NCI-H2107 (cell line): ENCODE measurements around the gene MNT.
"Not testable (repeated sequence)": the region's sequence is repeated elsewhere in the genome, so short reads cannot be mapped to it uniquely, and the experiment has no call there.

ENCODE experiments used
- DNase-seq: peaks from one replicate; lab custom pipeline; 2025; lab: John Stamatoyannopoulos, UW

MNT gene, protein sequence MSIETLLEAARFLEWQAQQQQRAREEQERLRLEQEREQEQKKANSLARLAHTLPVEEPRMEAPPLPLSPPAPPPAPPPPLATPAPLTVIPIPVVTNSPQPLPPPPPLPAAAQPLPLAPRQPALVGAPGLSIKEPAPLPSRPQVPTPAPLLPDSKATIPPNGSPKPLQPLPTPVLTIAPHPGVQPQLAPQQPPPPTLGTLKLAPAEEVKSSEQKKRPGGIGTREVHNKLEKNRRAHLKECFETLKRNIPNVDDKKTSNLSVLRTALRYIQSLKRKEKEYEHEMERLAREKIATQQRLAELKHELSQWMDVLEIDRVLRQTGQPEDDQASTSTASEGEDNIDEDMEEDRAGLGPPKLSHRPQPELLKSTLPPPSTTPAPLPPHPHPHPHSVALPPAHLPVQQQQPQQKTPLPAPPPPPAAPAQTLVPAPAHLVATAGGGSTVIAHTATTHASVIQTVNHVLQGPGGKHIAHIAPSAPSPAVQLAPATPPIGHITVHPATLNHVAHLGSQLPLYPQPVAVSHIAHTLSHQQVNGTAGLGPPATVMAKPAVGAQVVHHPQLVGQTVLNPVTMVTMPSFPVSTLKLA

DNA sequence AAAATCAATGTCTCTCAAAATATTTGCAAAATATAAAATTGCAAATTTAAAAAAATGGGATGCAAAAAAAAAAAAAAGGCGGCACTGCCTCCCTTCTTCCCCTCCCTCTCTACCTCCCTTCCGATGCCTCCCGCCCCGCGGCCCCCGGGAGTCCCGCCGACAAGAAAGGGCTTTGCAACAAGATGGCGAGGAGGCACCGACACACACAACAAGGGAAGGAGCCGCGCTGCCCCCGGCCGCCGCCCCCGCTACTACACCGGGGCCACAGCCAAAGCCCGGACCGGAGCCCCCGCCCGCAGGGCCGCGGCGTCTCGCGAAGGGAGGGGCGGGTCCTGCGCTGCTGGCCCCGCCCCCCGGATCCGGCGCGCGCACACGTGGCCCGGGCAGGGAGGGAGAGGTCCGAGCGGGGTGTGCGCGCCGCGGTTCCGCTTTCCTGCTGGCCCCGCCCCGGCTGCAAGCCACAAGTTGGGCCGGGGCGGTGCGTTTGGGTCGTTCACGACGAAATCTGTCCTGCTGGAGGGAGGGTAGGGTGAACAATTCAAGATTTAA is at the start of gene MNT:
TSS of gene MNT (minus strand) at position 184 of the 549 bp plus-strand sequence. CDS start 348 bp downstream, outside the sequence.
- DNase-seq: peak; percentile 65

DNA sequence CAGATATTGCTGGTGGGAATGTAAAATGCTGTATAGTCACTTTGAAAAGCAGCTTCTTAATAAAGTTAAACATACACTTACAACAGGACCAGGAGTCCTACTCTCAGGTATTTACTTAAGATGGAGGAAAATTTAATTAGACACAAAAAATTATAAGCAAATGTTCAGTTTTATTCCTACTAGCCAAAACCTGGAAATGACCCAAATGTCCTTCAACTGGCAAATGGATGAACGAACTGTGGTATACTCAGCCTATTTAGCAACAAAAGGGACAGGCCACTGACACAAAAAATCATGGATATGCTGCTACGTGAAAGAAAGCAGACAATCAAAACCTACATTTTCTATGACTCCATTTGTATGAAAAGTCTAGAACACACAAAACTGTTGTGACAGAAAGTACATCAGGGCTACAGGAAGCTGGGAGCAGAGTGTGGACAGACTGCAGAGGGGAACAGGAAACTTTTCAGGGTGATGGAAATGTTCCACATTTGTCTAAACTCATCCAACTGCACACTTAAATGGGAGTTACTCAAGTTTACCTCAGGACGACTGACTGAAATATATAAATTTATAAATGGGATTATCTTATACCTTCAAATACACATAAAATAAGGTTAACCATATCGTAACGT is 49.3 kb upstream of the MNT start:
- no peak for DNase-seq

DNA sequence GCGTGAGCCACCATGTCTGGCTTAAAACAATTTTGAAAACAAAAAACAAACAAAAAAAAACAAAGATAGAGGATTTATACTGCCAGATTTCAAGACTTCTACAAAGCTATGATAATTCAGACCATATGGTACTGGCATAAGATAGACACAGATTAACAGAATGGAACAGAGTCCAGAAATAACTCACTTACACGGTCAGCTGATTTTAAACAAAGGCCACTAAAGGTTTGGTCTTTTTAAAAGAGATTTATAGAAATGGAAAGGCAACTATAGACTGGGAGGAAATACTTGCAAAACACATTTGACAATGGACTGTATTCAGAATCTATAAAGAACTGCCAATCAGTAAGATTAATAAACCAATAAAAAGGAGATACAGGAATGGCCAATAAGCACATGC is 48.6 kb upstream of the MNT start:
- no peak for DNase-seq

DNA sequence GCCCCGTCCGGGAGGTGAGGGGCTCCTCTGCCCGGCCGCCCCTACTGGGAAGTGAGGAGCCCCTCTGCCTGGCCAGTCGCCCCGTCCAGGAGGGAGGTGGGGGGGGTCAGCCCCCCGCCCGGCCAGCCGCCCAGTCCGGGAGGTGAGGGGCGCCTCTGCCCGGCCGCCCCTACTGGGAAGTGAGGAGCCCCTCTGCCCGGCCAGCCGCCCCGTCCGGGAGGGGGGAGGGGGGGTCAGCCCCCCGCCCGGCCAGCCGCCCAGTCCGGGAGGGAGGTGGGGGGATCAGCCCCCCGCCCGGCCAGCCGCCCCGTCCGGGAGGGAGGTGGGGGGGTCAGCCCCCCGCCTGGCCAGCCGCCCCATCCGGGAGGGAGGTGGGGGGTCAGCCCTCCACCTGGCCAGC is 46.6 kb upstream of the MNT start:
- DNase-seq: not testable (repeated sequence)

DNA sequence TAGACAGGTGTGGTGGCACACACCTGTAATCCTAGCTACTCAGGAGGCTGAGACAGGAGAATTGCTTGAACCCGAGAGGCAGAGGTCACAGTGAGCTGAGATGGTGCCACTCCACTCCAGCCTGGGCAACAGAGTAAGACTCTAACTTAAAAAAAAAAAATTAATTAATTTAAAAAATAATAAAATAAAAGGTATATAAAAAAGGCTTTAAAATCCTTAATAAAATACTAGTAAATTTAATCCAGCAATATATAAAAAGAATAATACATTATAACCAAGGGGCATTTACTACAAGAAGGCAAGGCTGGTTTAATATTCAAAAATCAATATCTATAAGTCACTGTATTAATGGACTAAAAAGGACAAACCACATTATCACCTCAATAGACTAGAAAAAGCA is 44.8 kb upstream of the MNT start:
- DNase-seq: no peak

DNA sequence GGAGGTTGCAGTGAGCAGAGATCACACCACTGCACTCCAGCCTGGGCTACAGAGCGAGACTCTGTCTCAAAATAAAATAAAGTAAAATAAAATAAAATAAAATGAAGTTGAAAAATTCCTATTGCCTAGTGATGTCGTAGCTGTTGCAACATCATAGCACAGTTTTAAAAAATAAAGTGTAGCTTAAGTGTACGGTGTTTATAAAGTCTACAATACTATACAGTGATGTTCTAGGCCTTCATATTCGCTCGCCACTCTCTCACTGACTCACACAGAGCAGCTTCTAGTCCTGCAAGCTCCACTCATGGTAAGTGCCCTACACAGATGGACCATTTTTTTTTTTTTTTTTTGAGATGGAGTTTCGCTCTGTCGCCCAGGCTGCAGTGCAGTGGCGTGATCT is 43.5 kb upstream of the MNT start:
- DNase-seq: no peak

DNA sequence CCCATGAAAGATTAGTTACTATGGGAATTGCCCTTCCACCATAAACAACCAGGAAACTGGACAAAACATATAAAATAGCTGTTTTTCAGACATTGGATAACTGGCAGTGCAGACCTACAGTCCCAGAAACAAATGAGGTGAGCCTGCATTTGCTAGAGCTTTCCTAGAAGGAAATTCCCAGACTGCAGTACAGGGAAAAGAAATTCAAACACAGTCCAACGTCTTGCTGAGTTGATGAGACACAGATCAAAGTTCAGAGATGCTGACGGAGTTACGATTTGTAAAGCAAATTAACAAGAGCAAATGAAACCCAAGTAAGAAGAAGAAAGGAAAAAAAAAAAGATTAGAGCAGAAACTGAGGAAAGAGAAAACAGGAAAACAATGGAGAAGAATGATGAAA is 41.3 kb upstream of the MNT start:
- no peak for DNase-seq

DNA sequence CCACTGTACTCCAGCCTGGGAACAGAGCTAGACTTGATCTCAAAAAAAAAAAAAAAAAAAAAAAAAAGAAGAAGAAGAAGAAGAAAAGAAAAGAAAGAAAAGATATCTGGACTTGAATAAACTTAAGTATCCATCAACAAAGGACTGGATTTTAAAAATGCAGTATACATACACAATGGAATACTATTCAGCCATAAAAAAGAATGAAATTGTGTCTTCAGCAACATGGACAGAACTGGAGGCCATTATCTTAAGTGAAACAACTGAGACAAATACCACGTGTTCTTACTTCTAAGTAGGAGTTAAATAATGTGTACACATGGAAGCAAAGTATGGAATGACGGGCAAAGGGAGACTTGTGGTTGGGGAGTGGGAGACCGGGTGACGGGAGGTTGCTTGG is 40.1 kb upstream of the MNT start:
- no peak for DNase-seq

DNA sequence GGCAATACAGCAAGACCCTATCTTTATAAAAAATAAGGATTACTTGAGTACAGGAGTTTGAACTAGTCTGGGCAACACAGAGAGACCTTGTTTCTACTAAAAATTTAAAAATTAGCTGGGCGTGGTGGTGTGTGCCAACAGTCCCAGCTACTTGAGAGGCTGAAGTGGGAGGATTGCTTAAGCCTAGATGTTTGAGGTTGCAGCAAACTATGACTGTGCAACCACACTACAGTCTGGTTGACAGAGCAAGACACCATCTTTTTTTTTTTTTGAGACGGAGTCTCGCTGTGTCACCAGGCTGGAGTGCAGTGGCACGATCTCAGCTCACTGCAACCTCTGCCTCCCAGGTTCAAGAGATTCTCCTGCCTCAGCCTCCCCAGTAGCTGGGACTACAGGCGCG is 39.1 kb upstream of the MNT start:
- not testable (repeated sequence) for DNase-seq

DNA sequence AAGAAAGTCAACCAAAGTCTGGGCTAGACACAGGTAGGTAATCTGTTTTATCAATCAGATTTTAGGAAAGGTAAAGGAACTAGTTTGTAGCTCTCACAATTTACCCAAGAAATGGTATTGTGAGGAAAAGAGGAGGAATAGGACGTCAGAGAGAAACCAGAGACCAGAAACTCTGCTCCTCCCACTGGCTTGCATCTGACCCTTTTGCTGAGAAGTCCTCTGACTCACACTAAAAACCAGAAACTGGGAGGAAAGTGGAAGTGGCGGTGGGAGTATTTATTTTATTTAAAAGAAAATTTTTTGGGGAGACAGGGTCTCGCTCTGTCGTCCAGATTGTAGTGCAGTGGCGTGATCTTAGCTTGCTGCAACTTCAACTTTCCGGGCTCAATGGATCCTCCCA is 38.0 kb upstream of the MNT start:
- no peak for DNase-seq

DNA sequence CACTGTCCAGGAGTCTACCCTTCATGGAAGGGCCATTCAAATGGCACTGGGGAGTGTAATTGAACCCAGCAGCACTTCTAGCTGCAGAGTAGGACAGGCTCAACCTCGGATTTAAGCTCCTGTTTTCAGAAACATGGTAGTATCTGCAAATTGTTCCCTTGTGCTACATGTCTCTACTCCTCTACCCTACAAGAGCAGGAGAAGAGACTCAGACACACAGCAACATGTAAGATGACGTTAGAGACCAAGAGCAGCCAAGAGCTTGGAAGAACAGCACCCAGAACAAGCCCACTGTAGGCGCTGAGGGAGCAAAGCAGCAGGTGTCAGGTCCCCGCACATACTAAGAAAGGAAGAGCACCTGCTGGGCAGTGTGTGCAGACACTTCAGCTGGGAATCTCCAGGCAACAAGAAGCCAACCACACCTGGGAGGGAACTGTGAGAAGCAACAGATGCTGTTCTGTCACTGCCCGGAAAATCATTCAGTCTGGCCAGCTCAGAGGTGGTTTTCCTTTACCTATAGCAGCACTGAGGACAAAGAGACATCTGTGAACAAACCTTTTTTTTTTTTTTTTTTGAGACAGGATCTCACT is 35.6 kb upstream of the MNT start:
- peak; percentile 65 for DNase-seq

DNA sequence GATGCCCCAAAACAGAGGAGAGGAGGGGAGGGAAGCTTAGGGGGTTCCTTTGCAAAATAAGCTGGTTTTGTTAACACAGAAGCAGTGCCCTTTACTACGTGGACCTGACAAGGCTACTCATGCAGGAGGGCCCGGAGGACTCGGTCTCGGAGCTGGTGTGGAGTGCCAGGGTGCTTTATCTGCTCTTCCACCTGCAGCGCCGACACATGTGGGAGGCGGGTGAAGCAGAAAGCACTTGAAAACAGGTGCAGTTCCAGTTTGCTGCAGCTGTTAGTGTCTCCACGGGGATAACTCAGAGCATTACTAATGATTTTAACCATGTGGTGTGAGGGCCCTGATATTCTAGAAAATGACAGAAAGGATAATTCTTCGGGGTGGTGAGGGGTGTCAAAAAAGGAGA is 35.0 kb upstream of the MNT start:
- peak; percentile 66 for DNase-seq

DNA sequence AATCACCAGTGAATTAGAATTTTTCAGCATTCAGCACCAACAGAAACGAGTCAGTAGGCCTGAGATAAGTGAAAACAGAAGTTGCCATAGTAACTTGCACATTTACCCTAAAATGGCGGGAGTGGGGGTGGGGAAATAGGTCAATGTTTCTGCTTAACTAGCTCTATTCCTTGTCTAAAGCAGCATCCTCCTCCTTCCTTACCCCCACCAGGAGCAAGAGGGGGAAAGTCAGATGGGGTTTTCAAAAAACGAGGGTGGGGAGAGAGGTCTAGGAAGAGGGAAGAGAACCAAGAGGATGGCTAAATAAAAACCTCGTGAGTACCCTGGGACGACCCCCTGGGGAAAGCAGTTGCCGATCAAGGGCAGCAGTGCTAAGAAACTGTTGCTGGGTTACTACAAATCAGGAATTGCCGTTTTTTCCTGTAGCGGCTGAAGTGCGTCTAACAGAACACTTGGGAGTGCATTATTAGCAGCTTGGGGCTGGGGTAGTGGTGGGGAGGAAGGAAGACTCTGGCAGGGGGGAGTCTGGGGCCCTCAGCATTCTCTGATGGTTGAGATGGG is 34.4 kb upstream of the MNT start:
- peak; percentile 19 for DNase-seq

DNA sequence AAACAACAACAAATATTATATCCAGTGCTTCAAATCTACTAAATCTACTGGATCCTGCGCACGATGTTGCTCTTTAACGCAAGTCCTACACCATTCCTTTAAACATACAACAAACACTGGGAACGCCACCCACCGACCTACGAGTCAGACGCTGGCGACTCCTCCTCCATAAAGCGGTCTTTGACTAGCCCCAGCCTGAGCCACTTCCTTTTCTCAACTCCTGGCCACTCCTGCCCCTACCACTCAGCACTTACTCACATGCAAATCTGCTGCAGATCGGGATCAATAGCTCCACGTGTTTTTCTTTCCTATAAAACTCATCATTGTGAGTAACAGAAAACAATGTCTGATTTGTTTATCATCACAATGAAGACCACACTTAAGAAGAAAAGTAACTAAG is 32.8 kb upstream of the MNT start:
- no peak for DNase-seq

DNA sequence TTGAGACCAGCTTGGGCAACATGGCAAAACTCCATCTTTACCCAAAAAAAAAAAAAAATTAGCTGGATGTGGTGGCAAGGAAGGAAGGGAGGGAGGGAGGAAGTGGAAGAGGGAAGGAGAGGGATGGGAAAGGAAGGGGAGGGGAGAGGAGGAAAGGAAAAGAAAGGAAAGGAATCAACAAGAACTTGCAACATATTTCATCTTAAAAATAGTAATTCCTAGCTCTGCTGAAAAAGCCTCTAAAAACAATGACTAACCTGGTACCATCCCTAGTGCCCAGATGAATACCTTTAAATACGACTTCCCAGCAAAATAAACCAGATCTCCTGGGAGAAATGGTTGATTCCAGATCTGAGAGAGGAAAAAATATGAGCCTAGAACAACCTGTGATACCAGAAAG is 27.1 kb upstream of the MNT start:
- DNase-seq: no peak

DNA sequence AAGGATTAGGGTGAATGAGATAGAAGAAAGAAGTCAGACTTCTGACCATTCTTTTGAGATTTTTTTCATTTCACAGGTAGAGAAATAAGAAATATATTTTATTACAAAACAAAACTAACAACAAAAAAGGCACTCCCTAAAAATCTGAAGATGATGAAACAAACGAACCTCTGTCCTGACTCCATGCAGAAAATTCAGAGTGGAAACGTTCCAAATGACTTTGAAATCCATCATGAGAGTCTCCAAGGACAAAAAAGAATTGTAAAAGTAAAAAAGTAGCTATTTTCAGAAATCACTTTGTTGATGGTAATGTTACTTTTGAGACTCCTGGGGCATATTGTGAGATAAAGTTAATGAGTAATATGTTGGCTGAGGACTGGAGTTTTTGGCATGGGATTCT is 26.4 kb upstream of the MNT start:
- DNase-seq: no peak

DNA sequence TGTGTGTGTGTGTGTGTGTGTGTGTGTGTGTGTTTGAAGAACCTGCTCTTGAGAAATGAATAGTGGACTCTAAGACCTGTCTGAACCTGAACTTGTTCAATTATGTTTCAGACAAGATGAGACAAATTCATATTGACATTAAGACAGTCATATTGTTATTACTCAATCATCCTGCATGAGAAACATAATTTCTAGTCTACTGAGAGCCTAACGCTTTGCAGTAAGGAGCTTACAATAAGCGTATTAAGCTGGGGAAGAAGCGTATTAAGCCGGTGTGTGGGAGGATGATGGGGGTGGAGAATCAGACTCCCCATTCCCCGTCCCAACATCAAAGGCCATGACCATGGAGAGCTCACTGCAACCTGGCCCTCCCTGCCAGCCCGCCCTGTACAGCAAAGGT is 22.4 kb upstream of the MNT start:
- no peak for DNase-seq

DNA sequence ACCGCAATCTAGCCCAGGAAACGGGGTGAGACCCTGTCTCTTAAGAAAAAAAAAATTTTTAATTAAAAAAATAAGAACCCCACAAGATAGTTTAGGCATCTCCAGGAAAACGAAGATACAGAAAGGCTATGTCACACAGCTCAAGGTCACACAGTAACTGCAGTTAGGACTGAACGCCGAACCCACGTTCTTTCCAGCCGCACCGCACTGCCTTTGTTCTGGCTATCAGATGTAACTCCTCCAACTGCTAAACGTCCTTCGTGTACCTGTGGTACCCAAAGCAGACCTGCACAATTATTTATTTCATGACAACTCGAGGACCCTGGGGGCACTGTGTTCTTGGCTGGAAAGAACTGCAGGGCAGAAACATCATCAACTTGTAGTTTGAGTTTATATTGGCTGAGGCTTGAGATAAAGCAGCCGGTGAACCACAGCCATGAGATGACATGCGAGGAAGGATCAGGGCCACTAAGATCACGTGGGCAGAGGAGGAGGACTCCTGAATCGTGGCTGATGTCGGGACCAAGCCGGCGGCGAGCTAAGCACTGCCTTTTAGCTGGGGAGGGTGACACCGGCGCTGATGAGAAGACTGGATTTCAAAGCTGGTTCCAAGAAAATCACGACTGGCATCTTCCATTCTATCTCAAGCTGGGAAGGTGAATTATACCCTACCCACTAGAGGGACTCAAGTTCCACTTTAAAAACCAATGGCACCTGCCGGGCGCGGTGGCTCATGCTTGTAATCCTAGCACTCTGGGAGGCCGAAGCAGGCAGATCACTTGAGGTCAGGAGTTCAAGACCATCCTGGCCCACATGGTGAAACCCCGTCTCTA is 20.7 kb upstream of the MNT start:
- peak; percentile 25 for DNase-seq

DNA sequence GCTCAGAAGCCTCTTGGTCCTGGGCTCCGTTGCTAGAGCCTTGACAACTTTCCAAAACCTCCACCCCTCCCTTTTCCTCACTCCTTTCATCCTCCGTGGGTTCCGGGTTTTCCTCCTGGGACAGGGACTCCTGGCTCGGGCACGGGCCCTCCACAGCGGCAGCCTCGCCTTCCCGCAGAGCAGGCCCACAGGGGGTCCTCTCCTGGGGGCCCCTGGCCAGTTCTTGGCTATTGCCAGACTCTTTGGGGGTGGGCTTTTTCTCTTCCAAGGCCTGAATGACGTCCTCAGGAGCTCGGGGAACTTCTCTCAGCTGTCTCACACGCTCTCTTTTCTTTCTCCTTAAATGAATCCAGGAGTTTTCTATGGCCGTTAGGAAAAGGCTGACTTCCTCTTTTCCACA is 19.3 kb upstream of the MNT start:
- no peak for DNase-seq

DNA sequence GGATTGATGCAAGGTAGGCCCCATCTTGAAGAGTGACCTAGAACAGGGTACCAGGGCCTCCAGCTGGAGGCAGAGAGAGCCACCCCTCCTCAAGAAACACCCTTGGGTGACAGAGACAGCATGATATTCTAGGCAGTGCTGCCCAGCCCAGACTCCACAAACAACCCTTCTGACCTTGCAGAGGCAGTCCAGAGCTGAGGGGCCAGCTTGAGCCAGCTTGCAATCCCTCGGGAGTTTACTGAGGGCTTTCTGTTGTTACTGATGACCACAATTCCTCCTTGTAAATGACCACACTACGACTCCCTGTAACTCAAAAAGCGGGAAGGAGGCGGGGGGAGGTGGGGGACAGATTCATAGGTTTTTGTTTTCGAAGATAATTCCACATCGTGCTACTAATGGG is 18.6 kb upstream of the MNT start:
- no peak for DNase-seq

DNA sequence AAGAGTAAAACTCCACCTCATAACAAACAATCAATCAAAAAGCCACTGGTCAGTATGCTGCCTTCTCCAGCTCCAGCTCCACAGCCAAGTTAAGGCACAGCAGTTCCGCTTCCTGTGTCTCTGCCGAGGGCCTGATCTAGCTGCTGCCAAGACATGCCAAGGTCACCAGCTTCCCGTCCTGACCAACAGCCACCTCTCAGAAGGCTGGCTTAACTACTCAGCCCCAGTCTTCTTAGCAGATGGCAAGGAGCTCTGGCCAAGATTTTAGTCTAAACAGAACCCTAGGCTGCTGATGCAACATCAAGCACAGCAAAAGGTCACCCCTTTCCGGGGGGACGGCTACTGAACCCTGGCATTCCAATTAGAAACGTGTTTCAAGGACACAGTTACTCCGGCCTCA is 17.7 kb upstream of the MNT start:
- DNase-seq: no peak
